Stimulated activated CD8-positive, alpha-beta memory T cell treated with anti-CD3 and anti-CD28 coated beads, Interleukin-4, amount 100 ng/mL, for 4 hours (primary cell): ENCODE measurements around the gene KPNA2.
"Not testable (repeated sequence)": the region's sequence is repeated elsewhere in the genome, so short reads cannot be mapped to it uniquely, and the experiment has no call there.

Source experiments
- DNase-seq, 2 donors: peaks; one replicate each; pipeline ENCODE4 v3.0.0-alpha.2; 2020; ENCODE audit warnings: low read depth in 2 of 2, low spot score in 1 of 2

The KPNA2 gene

GRCh38 chr17:68019675-68020408, 15.7 kb upstream of the KPNA2 start:
- peak; percentile 94 to 99 for DNase-seq

GRCh38 chr17:68020409-68020756, 15.2 kb upstream of the KPNA2 start:
- DNase-seq = no peak

- DNase-seq = not testable (repeated sequence)
These were observed 14.7 kb upstream of the KPNA2 start for GRCh38 chr17:68020791-68021190.

- DNase-seq = no peak
These were observed 13.6 kb upstream of the KPNA2 start for GRCh38 chr17:68021963-68022362.

- DNase-seq = not testable (repeated sequence)
These were observed 13.0 kb upstream of the KPNA2 start for GRCh38 chr17:68022547-68022946.

- no peak for DNase-seq
These were observed 5.9 kb upstream of the KPNA2 start for GRCh38 chr17:68029512-68030215.

GRCh38 chr17:68033636-68034451, 1.7 kb upstream of the KPNA2 start:
- DNase-seq = no peak

GRCh38 chr17:68034452-68034776, 1.1 kb upstream of the KPNA2 start:
- no peak for DNase-seq

- DNase-seq = peak; percentile 63 to 76
These were observed 408 bp upstream of the KPNA2 start for GRCh38 chr17:68035131-68035522.

- DNase-seq = no peak
These were observed 991 bp downstream of the KPNA2 start for GRCh38 chr17:68036304-68037147.

GRCh38 chr17:68047153-68047846, 11.8 kb downstream of the KPNA2 start:
- no peak for DNase-seq

GRCh38 chr17:68047890-68048542, 12.5 kb downstream of the KPNA2 start:
- not testable (repeated sequence) for DNase-seq

GRCh38 chr17:68048996-68049395, 13.5 kb downstream of the KPNA2 start:
- DNase-seq = no peak

GRCh38 chr17:68049812-68050437, 14.4 kb downstream of the KPNA2 start:
- DNase-seq = not testable (repeated sequence)

- DNase-seq = not testable (repeated sequence)
These were observed 16.1 kb downstream of the KPNA2 start for GRCh38 chr17:68051321-68052312.

- no peak for DNase-seq
These were observed 17.3 kb downstream of the KPNA2 start for GRCh38 chr17:68052810-68053209.

GRCh38 chr17:68053231-68054013, 17.9 kb downstream of the KPNA2 start:
- DNase-seq = no peak
